ENCODE measurements around the gene INPP5A.

DNA sequence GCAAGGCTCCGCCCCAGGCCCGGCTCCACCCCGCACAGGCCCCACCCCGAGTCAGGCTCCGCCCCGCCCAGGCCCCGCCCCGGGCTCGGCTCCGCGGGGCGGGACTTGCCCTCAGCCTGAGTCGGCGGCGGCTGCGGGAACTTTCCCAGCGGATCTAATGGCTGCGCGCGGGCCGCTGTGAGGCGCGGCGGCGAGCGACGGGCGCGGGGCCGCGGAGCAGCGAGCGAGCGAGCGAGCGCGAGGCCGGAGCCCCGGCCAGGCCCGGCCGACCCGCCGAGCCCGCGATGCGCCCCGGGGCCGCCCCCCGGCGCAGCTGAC lies at the start of gene INPP5A:
- TF ChIP-seq, protein P1, sequence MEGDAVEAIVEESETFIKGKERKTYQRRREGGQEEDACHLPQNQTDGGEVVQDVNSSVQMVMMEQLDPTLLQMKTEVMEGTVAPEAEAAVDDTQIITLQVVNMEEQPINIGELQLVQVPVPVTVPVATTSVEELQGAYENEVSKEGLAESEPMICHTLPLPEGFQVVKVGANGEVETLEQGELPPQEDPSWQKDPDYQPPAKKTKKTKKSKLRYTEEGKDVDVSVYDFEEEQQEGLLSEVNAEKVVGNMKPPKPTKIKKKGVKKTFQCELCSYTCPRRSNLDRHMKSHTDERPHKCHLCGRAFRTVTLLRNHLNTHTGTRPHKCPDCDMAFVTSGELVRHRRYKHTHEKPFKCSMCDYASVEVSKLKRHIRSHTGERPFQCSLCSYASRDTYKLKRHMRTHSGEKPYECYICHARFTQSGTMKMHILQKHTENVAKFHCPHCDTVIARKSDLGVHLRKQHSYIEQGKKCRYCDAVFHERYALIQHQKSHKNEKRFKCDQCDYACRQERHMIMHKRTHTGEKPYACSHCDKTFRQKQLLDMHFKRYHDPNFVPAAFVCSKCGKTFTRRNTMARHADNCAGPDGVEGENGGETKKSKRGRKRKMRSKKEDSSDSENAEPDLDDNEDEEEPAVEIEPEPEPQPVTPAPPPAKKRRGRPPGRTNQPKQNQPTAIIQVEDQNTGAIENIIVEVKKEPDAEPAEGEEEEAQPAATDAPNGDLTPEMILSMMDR (conservative IDR thresholded peaks at IDR 0.05) = no peak
- TF ChIP-seq ZFX (IDR thresholded peaks at IDR 0.05) = no peak
